ENCODE results near the gene SALL3. TPM values are rescaled to one million over a fixed set of nuclear protein-coding genes. Genes with fewer than 3 reads are reported as not detected.

SALL3 gene
- total RNA-seq, 1 donor from 2014 or later, result 7.7 TPM

GRCh38 chr18:78975699-78976335 lies 3.8 kb upstream of the SALL3 start:
- no peaks in the 10 kb centered on the region for H3K4me1 ChIP-seq (ENCODE audit: insufficient read depth, low read length)
- no peak overlapping the region for H3K4me3 ChIP-seq (ENCODE audit: insufficient read depth, low read depth, low read length)
- H4K20me1 ChIP-seq (ENCODE audit: insufficient read depth, low read length), result no peaks in the 10 kb centered on the region
- no peaks in the 10 kb centered on the region for H3K79me2 ChIP-seq (ENCODE audit: insufficient read depth, low read length)
- peaks cover 4% of the 10 kb centered on the region for H3K36me3 Mint-ChIP-seq (ENCODE audit: low read depth, unreplicated experiment)
- DNase-seq (ENCODE audit: low read depth) (no peak), FAIRE-seq (no peak)
- H3K27me3 ChIP-seq (ENCODE audit: insufficient read depth, low read length), result peaks cover 57% of the 10 kb centered on the region
- no peaks in the 10 kb centered on the region for H3K36me3 ChIP-seq (ENCODE audit: insufficient read depth, low read length)
- no peak overlapping the region for H3K27ac Mint-ChIP-seq (ENCODE audit: unreplicated experiment)
- no peak overlapping the region for H3K4me2 ChIP-seq (ENCODE audit: low read length)
- no peak overlapping the region for H3K9ac ChIP-seq (ENCODE audit: low read length)
- H3K4me1 Mint-ChIP-seq (ENCODE audit: low read depth, unreplicated experiment), result no peaks in the 10 kb centered on the region
- TF ChIP-seq EZH2 (IDR thresholded peaks at IDR 0.05; ENCODE audit: insufficient read depth, low read length), result no peak
- TF ChIP-seq CTCF (IDR thresholded peaks at IDR 0.05; ENCODE audit: insufficient read depth, low read depth, low read length), result no peak
- no peaks in the 10 kb centered on the region for H3K9me3 ChIP-seq (ENCODE audit: insufficient read depth, low read depth, low read length)
- no peak overlapping the region for H2AFZ ChIP-seq (ENCODE audit: low read depth, low read length)
- peaks cover 56% of the 10 kb centered on the region for H3K27me3 Mint-ChIP-seq (ENCODE audit: low read depth, unreplicated experiment)
- no peak overlapping the region for H3K4me3 Mint-ChIP-seq (ENCODE audit: unreplicated experiment)
- H3K9me3 Mint-ChIP-seq (ENCODE audit: unreplicated experiment), result peaks cover 33% of the 10 kb centered on the region
- no peak overlapping the region for H3K27ac ChIP-seq (ENCODE audit: low read depth, low read length)

- TF ChIP-seq CTCF (IDR thresholded peaks at IDR 0.05; ENCODE audit: insufficient read depth, low read depth, low read length) (no peak), EZH2 (IDR thresholded peaks at IDR 0.05; ENCODE audit: insufficient read depth, low read length) (peak; percentile 59)
- no peak for DNase-seq (ENCODE audit: low read depth)
- Mint-ChIP-seq H3K36me3 (ENCODE audit: low read depth, unreplicated experiment) (peaks cover 4% of the 10 kb centered on the region), H3K27me3 (ENCODE audit: low read depth, unreplicated experiment) (peaks cover 48% of the 10 kb centered on the region), H3K4me3 (ENCODE audit: unreplicated experiment) (peak overlapping the region; percentile 25), H3K9me3 (ENCODE audit: unreplicated experiment) (peaks cover 26% of the 10 kb centered on the region), H3K27ac (ENCODE audit: unreplicated experiment) (no peak overlapping the region), H3K4me1 (ENCODE audit: low read depth, unreplicated experiment) (no peaks in the 10 kb centered on the region)
- H4K20me1 ChIP-seq (ENCODE audit: insufficient read depth, low read length), result no peaks in the 10 kb centered on the region
- H3K9ac ChIP-seq (ENCODE audit: low read length), result no peak overlapping the region
- peak overlapping the region; percentile 73 for H3K4me2 ChIP-seq (ENCODE audit: low read length)
- H3K27ac ChIP-seq (ENCODE audit: low read depth, low read length), result no peak overlapping the region
- peaks cover 12% of the 10 kb centered on the region for H3K79me2 ChIP-seq (ENCODE audit: insufficient read depth, low read length)
- H2AFZ ChIP-seq (ENCODE audit: low read depth, low read length), result no peak overlapping the region
- H3K9me3 ChIP-seq (ENCODE audit: insufficient read depth, low read depth, low read length), result no peaks in the 10 kb centered on the region
- H3K4me1 ChIP-seq (ENCODE audit: insufficient read depth, low read length), result no peaks in the 10 kb centered on the region
- peaks cover 57% of the 10 kb centered on the region for H3K27me3 ChIP-seq (ENCODE audit: insufficient read depth, low read length)
- no peaks in the 10 kb centered on the region for H3K36me3 ChIP-seq (ENCODE audit: insufficient read depth, low read length)
- FAIRE-seq, result no peak
- H3K4me3 ChIP-seq (ENCODE audit: insufficient read depth, low read depth, low read length), result no peak overlapping the region
Observed at GRCh38 chr18:78976765-78977636, 2.6 kb upstream of the SALL3 start.

All from astrocyte (in vitro differentiated cells and primary cell).